ENCODE data around the gene TCF23.
A peak's percentile ranks its signal among the peaks of the same experiment; 100 is the strongest.

DNA sequence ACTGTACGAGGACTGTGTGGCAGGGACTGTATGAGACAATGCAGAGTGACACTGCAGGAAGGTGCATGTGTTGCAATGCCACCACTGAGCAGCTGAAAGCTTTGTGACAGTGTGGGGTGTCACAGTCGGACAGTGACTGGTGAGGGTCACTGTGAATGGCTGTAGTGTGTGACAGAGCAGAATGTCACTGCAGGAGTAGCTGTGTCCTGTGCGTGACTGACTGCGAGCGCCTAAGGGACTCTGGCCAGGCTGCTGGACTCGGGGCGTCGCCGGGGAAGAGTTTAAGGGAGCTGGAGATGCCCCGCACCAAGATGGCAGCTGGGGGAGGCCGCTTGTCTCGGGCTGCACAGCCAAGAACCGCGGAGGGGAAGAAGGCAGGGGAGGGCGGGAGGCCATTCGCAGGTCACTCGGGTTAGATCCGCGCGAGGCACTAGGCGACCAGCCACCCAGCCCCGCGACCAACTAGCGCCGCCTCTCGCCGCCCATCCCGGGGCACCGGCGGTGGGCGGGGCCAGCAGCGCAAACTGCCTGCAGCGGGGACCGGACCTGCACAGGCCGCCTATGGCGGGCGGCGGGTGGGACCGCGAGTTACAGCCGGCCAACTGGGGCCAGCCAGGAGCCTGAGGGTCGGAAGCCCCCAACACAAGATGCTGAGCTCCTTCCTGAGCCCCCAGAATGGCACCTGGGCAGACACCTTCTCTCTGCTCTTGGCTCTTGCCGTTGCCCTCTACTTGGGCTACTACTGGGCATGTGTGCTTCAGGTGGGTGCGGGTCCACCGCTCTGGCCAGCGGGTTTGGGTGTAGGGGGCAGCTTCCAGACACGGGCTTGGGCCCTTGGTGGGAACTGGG lies 25.3 kb upstream of the TCF23 start, which contains the start of gene ABHD1:
- TF ChIP-seq POLR2A (IDR thresholded peaks at IDR 0.05) (peak in 1 of 2 donors; percentile 30), POLR2AphosphoS5 (IDR thresholded peaks at IDR 0.05) (no peak), EP300 (IDR thresholded peaks at IDR 0.05) (no peak)
- TF ChIP-seq, protein P1, sequence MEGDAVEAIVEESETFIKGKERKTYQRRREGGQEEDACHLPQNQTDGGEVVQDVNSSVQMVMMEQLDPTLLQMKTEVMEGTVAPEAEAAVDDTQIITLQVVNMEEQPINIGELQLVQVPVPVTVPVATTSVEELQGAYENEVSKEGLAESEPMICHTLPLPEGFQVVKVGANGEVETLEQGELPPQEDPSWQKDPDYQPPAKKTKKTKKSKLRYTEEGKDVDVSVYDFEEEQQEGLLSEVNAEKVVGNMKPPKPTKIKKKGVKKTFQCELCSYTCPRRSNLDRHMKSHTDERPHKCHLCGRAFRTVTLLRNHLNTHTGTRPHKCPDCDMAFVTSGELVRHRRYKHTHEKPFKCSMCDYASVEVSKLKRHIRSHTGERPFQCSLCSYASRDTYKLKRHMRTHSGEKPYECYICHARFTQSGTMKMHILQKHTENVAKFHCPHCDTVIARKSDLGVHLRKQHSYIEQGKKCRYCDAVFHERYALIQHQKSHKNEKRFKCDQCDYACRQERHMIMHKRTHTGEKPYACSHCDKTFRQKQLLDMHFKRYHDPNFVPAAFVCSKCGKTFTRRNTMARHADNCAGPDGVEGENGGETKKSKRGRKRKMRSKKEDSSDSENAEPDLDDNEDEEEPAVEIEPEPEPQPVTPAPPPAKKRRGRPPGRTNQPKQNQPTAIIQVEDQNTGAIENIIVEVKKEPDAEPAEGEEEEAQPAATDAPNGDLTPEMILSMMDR (IDR thresholded peaks at IDR 0.05) = peak in 1 of 4 experiments; percentile 27

Measured in gastroesophageal sphincter (tissue), 3 donors.